Measurements from ENCODE around the gene JARID2.

The JARID2 gene

GRCh38 chr6:15408758-15409157, 162.9 kb downstream of the JARID2 start:
- ChIA-PET CTCF (interaction anchor here (2.9 kb wide), 1 partner anchor 18 kb away, joined by 9 read pairs; no protein-coding TSS in a partner anchor), POLR2A (no interaction called here)
- no peak overlapping the region for H3K4me3 ChIP-seq (ENCODE audit: low read depth, low read length)
- DNase-seq (ENCODE audit: low read depth, low spot score): no peak
- TF ChIP-seq, protein P1, sequence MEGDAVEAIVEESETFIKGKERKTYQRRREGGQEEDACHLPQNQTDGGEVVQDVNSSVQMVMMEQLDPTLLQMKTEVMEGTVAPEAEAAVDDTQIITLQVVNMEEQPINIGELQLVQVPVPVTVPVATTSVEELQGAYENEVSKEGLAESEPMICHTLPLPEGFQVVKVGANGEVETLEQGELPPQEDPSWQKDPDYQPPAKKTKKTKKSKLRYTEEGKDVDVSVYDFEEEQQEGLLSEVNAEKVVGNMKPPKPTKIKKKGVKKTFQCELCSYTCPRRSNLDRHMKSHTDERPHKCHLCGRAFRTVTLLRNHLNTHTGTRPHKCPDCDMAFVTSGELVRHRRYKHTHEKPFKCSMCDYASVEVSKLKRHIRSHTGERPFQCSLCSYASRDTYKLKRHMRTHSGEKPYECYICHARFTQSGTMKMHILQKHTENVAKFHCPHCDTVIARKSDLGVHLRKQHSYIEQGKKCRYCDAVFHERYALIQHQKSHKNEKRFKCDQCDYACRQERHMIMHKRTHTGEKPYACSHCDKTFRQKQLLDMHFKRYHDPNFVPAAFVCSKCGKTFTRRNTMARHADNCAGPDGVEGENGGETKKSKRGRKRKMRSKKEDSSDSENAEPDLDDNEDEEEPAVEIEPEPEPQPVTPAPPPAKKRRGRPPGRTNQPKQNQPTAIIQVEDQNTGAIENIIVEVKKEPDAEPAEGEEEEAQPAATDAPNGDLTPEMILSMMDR (IDR thresholded peaks at IDR 0.05; ENCODE audit: insufficient read depth, low read length, missing control alignments): no peak

GRCh38 chr6:15409301-15410125, 163.6 kb downstream of the JARID2 start:
- DNase-seq (ENCODE audit: low read depth, low spot score): no peak
- ChIA-PET POLR2A (no interaction called here), CTCF (interaction anchor here (0.6 to 2.9 kb wide), 2 partner anchors 19 to 24 kb away, joined by 3 to 9 read pairs; no protein-coding TSS in a partner anchor)
- TF ChIP-seq, protein P1 (IDR thresholded peaks at IDR 0.05; ENCODE audit: insufficient read depth, low read length, missing control alignments): no peak
- H3K4me3 ChIP-seq (ENCODE audit: low read depth, low read length): no peak overlapping the region

- DNase-seq (ENCODE audit: low read depth, low spot score): no peak
- POLR2A ChIA-PET: no interaction called here
- TF ChIP-seq, protein P1 (IDR thresholded peaks at IDR 0.05; ENCODE audit: insufficient read depth, low read length, missing control alignments): no peak
- CTCF ChIA-PET: interaction anchor here (0.6 to 2.9 kb wide), 2 partner anchors 20 to 23 kb away, joined by 3 to 9 read pairs; no protein-coding TSS in a partner anchor
- no peak overlapping the region for H3K4me3 ChIP-seq (ENCODE audit: low read depth, low read length)
These were observed 164.2 kb downstream of the JARID2 start for GRCh38 chr6:15410126-15410391.

GRCh38 chr6:15410752-15411151, 164.9 kb downstream of the JARID2 start:
- POLR2A ChIA-PET: interaction anchor here (1.1 kb wide), 1 partner anchor 51 kb away, joined by 3 read pairs; no protein-coding TSS in a partner anchor
- DNase-seq (ENCODE audit: low read depth, low spot score): no peak
- TF ChIP-seq, protein P1 (IDR thresholded peaks at IDR 0.05; ENCODE audit: insufficient read depth, low read length, missing control alignments): no peak
- CTCF ChIA-PET: interaction anchor here (1.6 to 2.9 kb wide), 3 partner anchors 10 to 31 kb away, joined by 3 to 10 read pairs (median 9); no protein-coding TSS in a partner anchor
- H3K4me3 ChIP-seq (ENCODE audit: low read depth, low read length): no peak overlapping the region

- CTCF ChIA-PET: interaction anchor here (1.6 to 2.9 kb wide), 3 partner anchors 11 to 30 kb away, joined by 3 to 10 read pairs (median 9); no protein-coding TSS in a partner anchor
These were observed 165.9 kb downstream of the JARID2 start for GRCh38 chr6:15411766-15412165.

GRCh38 chr6:15412767-15413166, 166.9 kb downstream of the JARID2 start:
- ChIA-PET CTCF (interaction anchor here (1.4 to 1.8 kb wide), 3 partner anchors 9 to 29 kb away, joined by 3 to 8 read pairs (median 6); no protein-coding TSS in a partner anchor), POLR2A (no interaction called here)
- DNase-seq (ENCODE audit: low read depth, low spot score): no peak
- TF ChIP-seq, protein P1 (IDR thresholded peaks at IDR 0.05; ENCODE audit: insufficient read depth, low read length, missing control alignments): no peak
- H3K4me3 ChIP-seq (ENCODE audit: low read depth, low read length): no peak overlapping the region

More at GRCh38 chr6:15411766-15412165, 165.9 kb downstream of the JARID2 start:
- DNase-seq (ENCODE audit: low read depth, low spot score): no peak
- POLR2A ChIA-PET: no interaction called here
- H3K4me3 ChIP-seq (ENCODE audit: low read depth, low read length): no peak overlapping the region
- TF ChIP-seq, protein P1 (IDR thresholded peaks at IDR 0.05; ENCODE audit: insufficient read depth, low read length, missing control alignments): no peak
